Ascending aorta (tissue), 2 donors: ENCODE measurements around the gene TK1. TPM values are rescaled to one million over a fixed set of nuclear protein-coding genes. Genes with fewer than 3 reads are reported as not detected.
"Not testable (repeated sequence)": the region's sequence is repeated elsewhere in the genome, so short reads cannot be mapped to it uniquely, and the experiment has no call there.

Experiments
- DNase-seq, 2 donors: peaks; one replicate each; pipeline ENCODE4 v3.0.0-alpha.2; 2019; ENCODE audit warnings: low spot score in 2 of 2
- H3K27ac ChIP-seq, 2 donors: fragments of 200-600 bp; sonication (generic); one replicate each; pipeline ENCODE4 v1.5.1; 2016 to 2017; ENCODE audit warnings: mild to moderate bottlenecking in 1 of 2
- H3K27me3 ChIP-seq: fragments of 200-600 bp; sonication (generic); one replicate; pipeline ENCODE4 v1.5.1; 2017
- H3K36me3 ChIP-seq, 2 donors: fragments of 200-600 bp; sonication (generic); one replicate each; pipeline ENCODE4 v1.5.1; 2016
- H3K4me1 ChIP-seq, 2 donors: fragments of 200-600 bp; sonication (generic); one replicate each; pipeline ENCODE4 v1.5.1; 2016 to 2017; ENCODE audit warnings: mild to moderate bottlenecking in 1 of 2
- H3K4me3 ChIP-seq, 2 donors: fragments of 200-600 bp; sonication (generic); one replicate each; pipeline ENCODE4 v1.5.1; 2016 to 2017; ENCODE audit warnings: mild to moderate bottlenecking in 1 of 2
- H3K9me3 ChIP-seq, 2 donors: fragments of 200-600 bp; sonication (generic); one replicate each; pipeline ENCODE4 v1.5.1; 2016
- CTCF ChIP-seq, 3 experiments: fragments of 200-600 bp in 2 of 3; fragments of 450-650 bp in 1 of 3; sonication (generic) in 2 of 3; IDR thresholded peaks; one replicate each; pipeline ENCODE4 v1.5.1; 2016 to 2019; ENCODE audit warnings: antibody characterized with exemption in 3 of 3, mild to moderate bottlenecking in 1 of 3, moderate library complexity in 1 of 3
- intact Hi-C: fragments of 100-400 bp; cut with DNase I; formaldehyde crosslinking; loops from one replicate; pipeline ENCODE4 v1.15.1; 2023
- total RNA-seq: library from RNA; depleted of rRNA; stranded (reverse); fragments of >200 nt; gene quantifications from one replicate; pipeline ENCODE4 v1.1.0, GENCODE V29; 2016

The TK1 gene
- total RNA-seq, 1 donor from 2014 or later: not detected

GRCh38 chr17:78172249-78173051 lies 14.4 kb downstream of the TK1 start:
- DNase-seq: peak in 1 of 2 donors; percentile 76
- H3K27me3 ChIP-seq: no peaks in the 10 kb centered on the region
- H3K36me3 ChIP-seq: peaks cover 9 to 12% of the 10 kb centered on the region in 2 donors
- peak overlapping the region; percentile 81 to 89 for H3K27ac ChIP-seq
- intact Hi-C loops: loop anchor here (5.0 to 10.0 kb wide), 3 partner anchors 570 to 1028 kb away; partner anchors contain the start of gene SEC14L1
- H3K9me3 ChIP-seq: no peaks in the 10 kb centered on the region
- peak overlapping the region in 1 of 2 donors; percentile 8 for H3K4me3 ChIP-seq
- peaks cover 11 to 63% of the 10 kb centered on the region in 2 donors for H3K4me1 ChIP-seq
- TF ChIP-seq CTCF (IDR thresholded peaks at IDR 0.05): no peak

- Histone ChIP-seq H3K36me3 (peaks cover 9 to 12% of the 10 kb centered on the region in 2 donors), H3K27ac (peak overlapping the region; percentile 81 to 89), H3K4me1 (peaks cover 11 to 59% of the 10 kb centered on the region in 2 donors), H3K4me3 (peak overlapping the region in 1 of 2 donors; percentile 8)
- H3K9me3 ChIP-seq, DNase-seq, H3K27me3 ChIP-seq: not testable (repeated sequence)
- intact Hi-C loops: loop anchor here (5.0 to 10.0 kb wide), 3 partner anchors 569 to 1027 kb away; partner anchors contain the start of gene SEC14L1
These were observed 15.1 kb downstream of the TK1 start for GRCh38 chr17:78171591-78172248.

GRCh38 chr17:78170692-78171590 lies 15.9 kb downstream of the TK1 start:
- Histone ChIP-seq H3K36me3 (peaks cover 9 to 12% of the 10 kb centered on the region in 2 donors), H3K4me1 (peaks cover 11 to 52% of the 10 kb centered on the region in 2 donors), H3K4me3 (no peak overlapping the region), H3K27ac (peak overlapping the region in 1 of 2 donors; percentile 81), H3K27me3 (no peaks in the 10 kb centered on the region), H3K9me3 (no peaks in the 10 kb centered on the region)
- no peak for DNase-seq
- no peak for TF ChIP-seq CTCF (IDR thresholded peaks at IDR 0.05)
- intact Hi-C loops: loop anchor here (5.0 to 10.0 kb wide), 3 partner anchors 569 to 1026 kb away; partner anchors contain the start of gene SEC14L1

GRCh38 chr17:78168903-78169793 lies 17.7 kb downstream of the TK1 start:
- peaks cover 9 to 12% of the 10 kb centered on the region in 2 donors for H3K36me3 ChIP-seq
- no peak for TF ChIP-seq CTCF (IDR thresholded peaks at IDR 0.05)
- peak overlapping the region; percentile 91 to 96 for H3K27ac ChIP-seq
- H3K9me3 ChIP-seq: no peaks in the 10 kb centered on the region
- peak overlapping the region; percentile 97 for H3K4me3 ChIP-seq
- peaks cover 7 to 34% of the 10 kb centered on the region in 2 donors for H3K4me1 ChIP-seq
- peak in 1 of 2 donors; percentile 82 for DNase-seq
- H3K27me3 ChIP-seq: no peaks in the 10 kb centered on the region
- intact Hi-C loops: loop anchor here (1.0 to 2.0 kb wide), 2 partner anchors 18 to 56 kb away; partner anchors contain the start of genes AFMID and TK1

GRCh38 chr17:78168242-78168902 lies 18.5 kb downstream of the TK1 start, which contains the start of gene SYNGR2:
SYNGR2 (plus strand) TSS chr17:78168581; CDS start chr17:78168617, 36 bp downstream.
- H3K9me3 ChIP-seq: no peaks in the 10 kb centered on the region
- peaks cover 9 to 12% of the 10 kb centered on the region in 2 donors for H3K36me3 ChIP-seq
- peaks cover 7 to 30% of the 10 kb centered on the region in 2 donors for H3K4me1 ChIP-seq
- DNase-seq: peak in 1 of 2 donors; percentile 88
- intact Hi-C loops: loop anchor here (1.0 to 2.0 kb wide), 2 partner anchors 19 to 56 kb away; partner anchors contain the start of genes AFMID and TK1
- H3K27me3 ChIP-seq: no peaks in the 10 kb centered on the region
- peak within 1 kb of the TSS; percentile 91 to 96 for H3K27ac ChIP-seq
- TF ChIP-seq CTCF (IDR thresholded peaks at IDR 0.05): peak in 1 of 3 experiments; percentile 12
- H3K4me3 ChIP-seq: peak within 1 kb of the TSS; percentile 97
